PC-3 (cell line): ENCODE measurements around the gene ZNF143. TPM values are rescaled to one million over a fixed set of nuclear protein-coding genes. Genes with fewer than 3 reads are reported as not detected.

Experiments used
- ATAC-seq: fragments of 200-7000 bp; cut with Tn5 transposase; 2 replicates; pipeline ENCODE4 v1.9.1; 2020; ENCODE audit warnings: mild to moderate bottlenecking, moderate library complexity
- BruUV-seq: library from RNA; stranded (reverse); fragments of 400-500 nt; replicated peaks from 2 replicates; lab custom pipeline; 2021; lab: Mats Ljungman, UMichigan
- CTCF ChIA-PET: fragments of 300-600 bp; sonication (Branson Sonifier 250); formaldehyde crosslinking; loops from one replicate; lab custom pipeline; 2022; ENCODE audit warnings: antibody characterized with exemption; lab: Charles Lee
- POLR2A ChIA-PET: fragments of 300-600 bp; sonication (Branson Sonifier 250); formaldehyde crosslinking; loops from one replicate; lab custom pipeline; 2022; ENCODE audit warnings: antibody characterized with exemption; ENCODE audit not compliant: unreplicated experiment; lab: Charles Lee
- DNase-seq: peaks from one replicate; pipeline ENCODE4 v3.0.0-alpha.2; 2015
- H2AFZ ChIP-seq: fragments of 300-600 bp; sonication (generic); 2 replicates; pipeline ENCODE4 v1.6.0; 2016; ENCODE audit warnings: antibody characterized with exemption, low read length
- H3F3A ChIP-seq: fragments of 300-600 bp; sonication (generic); one replicate; pipeline ENCODE4 v1.6.0; 2017; ENCODE audit warnings: antibody characterized with exemption, low read length, control low read depth, mild to moderate bottlenecking; ENCODE audit not compliant: unreplicated experiment
- H3K27ac ChIP-seq: fragments of 300-600 bp; sonication (generic); 2 replicates; pipeline ENCODE4 v1.5.1; 2016; ENCODE audit warnings: mild to moderate bottlenecking, low read length
- H3K27me3 ChIP-seq: fragments of 300-600 bp; sonication (generic); 2 replicates; pipeline ENCODE4 v1.6.1; 2016; ENCODE audit warnings: low read length, mixed read lengths
- H3K36me3 ChIP-seq: fragments of 300-600 bp; sonication (generic); 2 replicates; pipeline ENCODE4 v1.6.1; 2016; ENCODE audit warnings: low read depth, mixed run types, low read length, mixed read lengths
- H3K4me1 ChIP-seq: fragments of 300-600 bp; sonication (generic); 2 replicates; pipeline ENCODE4 v1.5.1; 2016; ENCODE audit warnings: low read length; ENCODE audit not compliant: insufficient read depth
- H3K4me2 ChIP-seq: fragments of 300-600 bp; sonication (generic); 2 replicates; pipeline ENCODE4 v1.6.0; 2016; ENCODE audit warnings: low read length
- H3K4me3 ChIP-seq: fragments of 300-600 bp; sonication (generic); 2 replicates; pipeline ENCODE4 v1.5.1; 2016; ENCODE audit warnings: mild to moderate bottlenecking, low read length, mixed read lengths
- H3K79me2 ChIP-seq: fragments of 300-600 bp; sonication (generic); 2 replicates; pipeline ENCODE4 v1.6.1; 2017; ENCODE audit warnings: low read length, mixed read lengths
- H3K9ac ChIP-seq: fragments of 300-600 bp; sonication (generic); 2 replicates; pipeline ENCODE4 v1.6.0; 2016; ENCODE audit warnings: mild to moderate bottlenecking, low read length
- H3K9me2 ChIP-seq: fragments of 300-600 bp; sonication (generic); replicated peaks from 2 replicates; pipeline ENCODE4 v1.6.1; 2016; ENCODE audit warnings: mixed run types, low read length, mixed read lengths
- H3K9me3 ChIP-seq: fragments of 300-600 bp; sonication (generic); 2 replicates; pipeline ENCODE4 v1.6.1; 2016; ENCODE audit warnings: low read length, mixed read lengths
- H4K20me1 ChIP-seq: fragments of 300-600 bp; sonication (generic); 2 replicates; pipeline ENCODE4 v1.6.1; 2016; ENCODE audit warnings: low read length, mixed read lengths
- EZH2 ChIP-seq: fragments of 300-600 bp; sonication (generic); IDR thresholded peaks from one replicate; pipeline ENCODE4 v1.6.1; 2017; ENCODE audit warnings: antibody characterized with exemption, mild to moderate bottlenecking, low read length; ENCODE audit not compliant: unreplicated experiment
- EZH2phosphoT487 ChIP-seq: fragments of 300-600 bp; sonication (generic); IDR thresholded peaks from 2 replicates; pipeline ENCODE4 v1.6.1; 2018; ENCODE audit warnings: mild to moderate bottlenecking, antibody characterized with exemption, low read length, borderline replicate concordance
- intact Hi-C: fragments of 100-400 bp; cut with micrococcal nuclease; formaldehyde crosslinking; loops from 2 replicates; pipeline ENCODE4 v1.9.0; 2023
- total RNA-seq: library from RNA; depleted of rRNA; stranded (reverse); fragments of >200 nt; gene quantifications from 2 replicates; pipeline ENCODE4 v1.2.3, GENCODE V29; 2014
- TF ChIP-seq, protein P1 (sequence below): fragments of 300-600 bp; sonication (generic); conservative IDR thresholded peaks from 2 replicates; pipeline ENCODE4 v1.5.1; 2017; ENCODE audit warnings: antibody characterized with exemption, low read depth, mild to moderate bottlenecking, low read length

Gene ZNF143
- total RNA-seq, 1 experiment from 2014 or later = 33.9 TPM

DNA sequence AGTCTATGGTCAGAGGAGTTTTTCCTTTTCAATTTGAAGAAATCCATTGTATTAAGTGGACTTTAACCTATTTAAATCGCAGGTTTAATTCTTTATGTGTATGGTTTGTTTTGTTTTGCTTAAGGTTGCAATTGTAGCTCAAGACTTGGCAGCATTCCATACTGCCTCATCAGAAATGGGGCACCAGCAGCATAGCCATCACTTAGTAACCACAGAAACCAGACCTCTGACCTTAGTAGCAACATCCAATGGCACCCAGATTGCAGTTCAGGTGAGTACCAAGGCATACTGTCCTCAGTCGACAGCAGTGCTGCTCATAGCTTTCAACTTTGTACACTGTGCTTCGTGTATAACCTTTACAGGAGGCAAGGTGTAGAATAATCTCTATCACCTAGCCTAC, 64.3 kb downstream of the ZNF143 start:
- H3K9ac ChIP-seq = no peak overlapping the region
- H3K4me2 ChIP-seq = no peak overlapping the region
- intact Hi-C loops = no loop called here
- H3K9me2 ChIP-seq = no peaks in the 10 kb centered on the region
- H3K9me3 ChIP-seq = no peaks in the 10 kb centered on the region
- no peaks in the 10 kb centered on the region for H3K79me2 ChIP-seq
- H3K27ac ChIP-seq = no peak overlapping the region
- no peak for DNase-seq
- TF ChIP-seq EZH2 = no peak
- TF ChIP-seq, protein P1, sequence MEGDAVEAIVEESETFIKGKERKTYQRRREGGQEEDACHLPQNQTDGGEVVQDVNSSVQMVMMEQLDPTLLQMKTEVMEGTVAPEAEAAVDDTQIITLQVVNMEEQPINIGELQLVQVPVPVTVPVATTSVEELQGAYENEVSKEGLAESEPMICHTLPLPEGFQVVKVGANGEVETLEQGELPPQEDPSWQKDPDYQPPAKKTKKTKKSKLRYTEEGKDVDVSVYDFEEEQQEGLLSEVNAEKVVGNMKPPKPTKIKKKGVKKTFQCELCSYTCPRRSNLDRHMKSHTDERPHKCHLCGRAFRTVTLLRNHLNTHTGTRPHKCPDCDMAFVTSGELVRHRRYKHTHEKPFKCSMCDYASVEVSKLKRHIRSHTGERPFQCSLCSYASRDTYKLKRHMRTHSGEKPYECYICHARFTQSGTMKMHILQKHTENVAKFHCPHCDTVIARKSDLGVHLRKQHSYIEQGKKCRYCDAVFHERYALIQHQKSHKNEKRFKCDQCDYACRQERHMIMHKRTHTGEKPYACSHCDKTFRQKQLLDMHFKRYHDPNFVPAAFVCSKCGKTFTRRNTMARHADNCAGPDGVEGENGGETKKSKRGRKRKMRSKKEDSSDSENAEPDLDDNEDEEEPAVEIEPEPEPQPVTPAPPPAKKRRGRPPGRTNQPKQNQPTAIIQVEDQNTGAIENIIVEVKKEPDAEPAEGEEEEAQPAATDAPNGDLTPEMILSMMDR = no peak
- TF ChIP-seq EZH2phosphoT487 = no peak
- no peak for ATAC-seq
- no TSS peak for BruUV-seq
- no peaks in the 10 kb centered on the region for H4K20me1 ChIP-seq
- H3K4me1 ChIP-seq = peaks cover 35% of the 10 kb centered on the region
- CTCF ChIA-PET = no interaction called here
- H3K36me3 ChIP-seq = peaks cover 6% of the 10 kb centered on the region; the same call in 1 of the 2 replicates
- no peak overlapping the region for H2AFZ ChIP-seq
- no peaks in the 10 kb centered on the region for H3F3A ChIP-seq
- POLR2A ChIA-PET = no interaction called here
- H3K27me3 ChIP-seq = no peaks in the 10 kb centered on the region
- H3K4me3 ChIP-seq = no peak overlapping the region

DNA sequence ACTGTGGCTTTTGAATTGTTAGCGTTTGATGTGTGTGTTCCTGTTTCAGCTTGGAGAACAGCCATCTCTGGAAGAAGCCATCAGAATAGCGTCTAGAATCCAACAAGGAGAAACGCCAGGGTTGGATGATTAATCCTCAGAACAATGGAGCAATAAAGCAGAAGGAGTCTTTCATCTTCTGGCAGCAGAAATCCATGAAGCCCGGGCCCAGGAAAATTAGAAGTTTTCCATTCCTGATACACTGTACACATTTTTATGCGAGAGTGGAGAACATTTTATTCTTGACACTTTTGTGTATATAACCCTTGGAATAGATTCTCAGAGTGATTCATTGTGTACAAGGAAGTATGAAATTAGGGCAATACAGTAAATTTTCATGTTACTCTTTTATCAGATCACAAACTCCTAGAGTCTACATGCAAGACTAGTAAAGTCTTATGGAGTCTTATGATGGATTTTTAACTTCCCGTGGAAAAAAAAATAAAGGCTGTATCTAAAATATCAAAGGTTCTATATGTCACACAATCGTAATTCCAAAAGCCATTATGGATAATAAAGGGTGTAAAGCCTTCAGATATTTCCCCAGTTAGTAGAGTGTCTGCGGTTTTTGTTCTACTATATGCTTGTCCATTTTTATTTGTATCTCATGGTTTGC, 66.8 kb downstream of the ZNF143 start:
- peak overlapping the region; percentile 1; the same call in 1 of the 2 replicates for H3K4me3 ChIP-seq
- peak overlapping the region; percentile 14 for H2AFZ ChIP-seq
- H3K36me3 ChIP-seq = peaks cover 6% of the 10 kb centered on the region; the same call in 1 of the 2 replicates
- ChIA-PET CTCF (interaction anchor here (0.6 kb wide), 1 partner anchor 85 kb away, joined by 3 read pairs; no protein-coding TSS in a partner anchor), POLR2A (no interaction called here)
- TF ChIP-seq, protein P1 = no peak
- TF ChIP-seq EZH2phosphoT487 (no peak), EZH2 (no peak)
- H3K9ac ChIP-seq = peak overlapping the region; percentile 43
- intact Hi-C loops = loop anchor here (1.0 kb wide), 2 partner anchors 39 to 86 kb away; no protein-coding TSS in a partner anchor
- ATAC-seq (peak; percentile 83), DNase-seq (peak; percentile 74)
- H3K4me2 ChIP-seq = peak overlapping the region; percentile 61
- H3K9me2 ChIP-seq = no peaks in the 10 kb centered on the region
- H3K27me3 ChIP-seq = no peaks in the 10 kb centered on the region
- peak overlapping the region; percentile 79 for H3K27ac ChIP-seq
- no peaks in the 10 kb centered on the region for H3F3A ChIP-seq
- H3K79me2 ChIP-seq = no peaks in the 10 kb centered on the region
- peaks cover 36% of the 10 kb centered on the region for H3K4me1 ChIP-seq
- no peaks in the 10 kb centered on the region for H3K9me3 ChIP-seq
- no peaks in the 10 kb centered on the region for H4K20me1 ChIP-seq
- no TSS peak for BruUV-seq

DNA sequence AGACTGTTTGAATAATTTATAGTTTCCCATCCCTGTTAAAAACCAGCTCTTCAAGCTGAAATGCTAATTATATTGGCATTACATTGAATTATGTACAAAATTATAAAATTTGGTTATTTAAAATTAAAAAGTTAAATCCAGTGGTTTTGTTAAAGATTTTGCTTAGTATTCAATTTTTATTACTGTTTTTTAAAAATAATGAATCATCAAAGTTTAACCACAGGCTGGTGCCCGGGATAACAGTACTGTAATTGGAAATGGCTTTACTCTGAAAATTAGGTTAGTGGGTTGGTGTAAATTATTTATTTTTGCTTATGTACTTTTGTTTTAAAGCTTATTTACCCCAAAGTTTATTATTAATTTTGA, 67.3 kb downstream of the ZNF143 start:
- no peaks in the 10 kb centered on the region for H3K79me2 ChIP-seq
- H3K36me3 ChIP-seq = peaks cover 6% of the 10 kb centered on the region; the same call in 1 of the 2 replicates
- H3K4me3 ChIP-seq = peak overlapping the region; percentile 1; the same call in 1 of the 2 replicates
- H2AFZ ChIP-seq = no peak overlapping the region
- peak overlapping the region; percentile 79 for H3K27ac ChIP-seq
- intact Hi-C loops = no loop called here
- POLR2A ChIA-PET = no interaction called here
- H3K9me2 ChIP-seq = no peaks in the 10 kb centered on the region
- CTCF ChIA-PET = no interaction called here
- TF ChIP-seq, protein P1 = no peak
- TF ChIP-seq EZH2 = no peak
- TF ChIP-seq EZH2phosphoT487 = no peak
- no peaks in the 10 kb centered on the region for H3F3A ChIP-seq
- no peaks in the 10 kb centered on the region for H3K9me3 ChIP-seq
- H3K9ac ChIP-seq = peak overlapping the region; percentile 43
- no peaks in the 10 kb centered on the region for H3K27me3 ChIP-seq
- H3K4me1 ChIP-seq = peaks cover 36% of the 10 kb centered on the region
- ATAC-seq (no peak), DNase-seq (no peak)
- H4K20me1 ChIP-seq = no peaks in the 10 kb centered on the region
- BruUV-seq = TSS peak; percentile 47
- peak overlapping the region; percentile 61 for H3K4me2 ChIP-seq
